A549 (cell line): ENCODE measurements around the gene PLCB4. TPM values are rescaled to one million over a fixed set of nuclear protein-coding genes. Genes with fewer than 3 reads are reported as not detected.

ENCODE experiments used
- ATAC-seq, 2 experiments: fragments of 200-7000 bp in 1 of 2; fragments of >200 bp in 1 of 2; cut with Nextera tagmentation in 1 of 2; cut with Tn5 transposase in 1 of 2; 3 replicates each; pipeline versions ENCODE4 v1.8.0 to v1.9.1; 2018 to 2020; ENCODE audit warnings: mild to moderate bottlenecking in 1 of 2, moderate library complexity in 1 of 2
- CTCF ChIA-PET: fragments of 300-600 bp; sonication (Branson Sonifier 250); formaldehyde crosslinking; extraction: SDS; loops from one replicate; lab custom pipeline; 2021; ENCODE audit warnings: antibody characterized with exemption, inconsistent platforms; lab: Yijun Ruan, JAX
- POLR2A ChIA-PET: fragments of 350-600 bp; formaldehyde crosslinking; extraction: SDS; loops from one replicate; lab custom pipeline; 2021; ENCODE audit warnings: antibody characterized with exemption, inconsistent platforms; lab: Yijun Ruan, JAX
- DNase-seq, 2 experiments: peaks; one replicate each; pipeline versions ENCODE4 v3.0.0 to v3.0.0-alpha.2; 2011 to 2016; ENCODE audit warnings: low read depth in 1 of 2, low spot score in 1 of 2
- FAIRE-seq: peaks from 2 replicates; lab custom pipeline; 2011; peaks lifted over from hg19 to GRCh38; lab: Jason Lieb, UNC
- H3K27ac ChIP-seq, 2 experiments: fragments of >200 bp; sonication (Bioruptor Twin); formaldehyde crosslinking; 3 replicates each; pipeline ENCODE4 v1.5.1; 2016 to 2017
- H3K4me1 ChIP-seq: fragments of >200 bp; sonication (Bioruptor Twin); formaldehyde crosslinking; 3 replicates; pipeline ENCODE4 v1.6.1; 2016
- H3K4me2 ChIP-seq: fragments of >200 bp; sonication (Bioruptor Twin); formaldehyde crosslinking; 3 replicates; pipeline ENCODE4 v1.6.1; 2016
- H3K4me3 ChIP-seq: fragments of >200 bp; sonication (Bioruptor Twin); formaldehyde crosslinking; 3 replicates; pipeline ENCODE4 v1.5.1; 2016
- H3K9me3 ChIP-seq: fragments of >200 bp; sonication (Bioruptor Twin); formaldehyde crosslinking; 3 replicates; pipeline ENCODE4 v1.6.1; 2016
- BCL3 ChIP-seq: fragments of >200 bp; sonication (Bioruptor Twin); formaldehyde crosslinking; IDR thresholded peaks from 3 replicates; pipeline ENCODE4 v1.6.1; 2016
- BHLHE40 ChIP-seq: IDR thresholded peaks from 2 replicates; pipeline ENCODE4 v1.6.1; 2012; ENCODE audit warnings: low read depth, low read length, inconsistent platforms
- CBX2 ChIP-seq: fragments of 200-600 bp; sonication (generic); IDR thresholded peaks from 2 replicates; pipeline ENCODE4 v1.6.1; 2016; ENCODE audit warnings: low read depth, mild to moderate bottlenecking, borderline replicate concordance
- CBX8 ChIP-seq: fragments of 200-600 bp; sonication (generic); IDR thresholded peaks from 2 replicates; pipeline ENCODE4 v1.6.1; 2016
- CEBPB ChIP-seq, 2 experiments: fragments of >200 bp in 1 of 2; sonication (Bioruptor Twin) in 1 of 2; formaldehyde crosslinking in 1 of 2; IDR thresholded peaks; 2 replicates each; pipeline ENCODE4 v1.6.1; 2012 to 2016
- CHD2 ChIP-seq: fragments of 150-350 bp; IDR thresholded peaks from 2 replicates; pipeline ENCODE4 v1.6.1; 2014; ENCODE audit warnings: low read length; ENCODE audit not compliant: partially characterized antibody
- CTCF ChIP-seq: fragments of >200 bp; sonication (Bioruptor Twin); formaldehyde crosslinking; IDR thresholded peaks from 3 replicates; pipeline ENCODE4 v1.5.1; 2016
- EHMT2 ChIP-seq: fragments of 200-600 bp; sonication (generic); IDR thresholded peaks from 2 replicates; pipeline ENCODE4 v1.6.1; 2016; ENCODE audit warnings: antibody characterized with exemption, low read depth, mild to moderate bottlenecking, moderate library complexity
- EP300 ChIP-seq, 2 experiments: fragments of >200 bp; sonication (Bioruptor Twin); formaldehyde crosslinking; IDR thresholded peaks; 2 replicates in 1 of 2; 3 replicates in 1 of 2; pipeline ENCODE4 v1.6.1; 2016 to 2017
- ESRRA ChIP-seq: fragments of 150-350 bp; IDR thresholded peaks from 2 replicates; pipeline ENCODE4 v1.6.1; 2014; ENCODE audit warnings: mild to moderate bottlenecking, low read length, borderline replicate concordance
- FOSB ChIP-seq: fragments of 250-450 bp; sonication (Bioruptor Pico); IDR thresholded peaks from 2 replicates; pipeline ENCODE4 v1.5.0; 2020; ENCODE audit warnings: mild to moderate bottlenecking, moderate library complexity
- HES2 ChIP-seq: fragments of >200 bp; sonication (Bioruptor Twin); formaldehyde crosslinking; IDR thresholded peaks from 2 replicates; pipeline ENCODE4 v1.6.1; 2016
- HOXA7 ChIP-seq: fragments of 250-450 bp; sonication (Bioruptor Pico); IDR thresholded peaks from 2 replicates; pipeline ENCODE4 v1.5.0; 2020; ENCODE audit warnings: mild to moderate bottlenecking, moderate library complexity
- KDM1A ChIP-seq: fragments of 200-600 bp; sonication (generic); IDR thresholded peaks from 2 replicates; pipeline ENCODE4 v1.6.1; 2016; ENCODE audit warnings: low read depth, mild to moderate bottlenecking
- KDM5A ChIP-seq: fragments of 200-600 bp; sonication (generic); IDR thresholded peaks from 2 replicates; pipeline ENCODE4 v1.6.1; 2016; ENCODE audit warnings: antibody characterized with exemption, mild to moderate bottlenecking
- MAFK ChIP-seq: fragments of 450-650 bp; IDR thresholded peaks from 2 replicates; pipeline ENCODE4 v1.6.1; 2014; ENCODE audit not compliant: partially characterized antibody
- NFE2L2 ChIP-seq: fragments of 150-350 bp; conservative IDR thresholded peaks from 2 replicates; pipeline ENCODE4 v1.6.1; 2014; ENCODE audit warnings: low read length
- NR3C1 ChIP-seq: fragments of >200 bp; sonication (Bioruptor Twin); formaldehyde crosslinking; IDR thresholded peaks from 3 replicates; pipeline ENCODE4 v1.6.1; 2017
- PBX3 ChIP-seq: IDR thresholded peaks from 2 replicates; pipeline ENCODE4 v1.6.1; 2012
- PHF8 ChIP-seq: fragments of 200-600 bp; sonication (generic); IDR thresholded peaks from 2 replicates; pipeline ENCODE4 v1.6.1; 2016; ENCODE audit warnings: low read depth, mild to moderate bottlenecking, antibody characterized with exemption, moderate library complexity, borderline replicate concordance
- POLR2AphosphoS2 ChIP-seq: conservative IDR thresholded peaks from 2 replicates; pipeline ENCODE4 v1.6.1; 2012; ENCODE audit warnings: low read length, improper control_type of control experiment, inconsistent platforms
- RAD21 ChIP-seq, 2 experiments: fragments of >200 bp in 1 of 2; sonication (Bioruptor Twin) in 1 of 2; formaldehyde crosslinking in 1 of 2; IDR thresholded peaks in 1 of 2; conservative IDR thresholded peaks in 1 of 2; 2 replicates in 1 of 2; 3 replicates in 1 of 2; pipeline ENCODE4 v1.6.1; 2012 to 2018; ENCODE audit warnings: inconsistent platforms in 1 of 2
- SMC3 ChIP-seq: fragments of >200 bp; sonication (Bioruptor Twin); formaldehyde crosslinking; IDR thresholded peaks from 3 replicates; pipeline ENCODE4 v1.6.1; 2018; ENCODE audit warnings: inconsistent platforms
- SREBF2 ChIP-seq: fragments of 450-650 bp; IDR thresholded peaks from 2 replicates; pipeline ENCODE4 v1.6.1; 2014; ENCODE audit warnings: mild to moderate bottlenecking, moderate library complexity
- TFCP2L1 ChIP-seq: fragments of 250-450 bp; sonication (Bioruptor Pico); IDR thresholded peaks from 2 replicates; pipeline ENCODE4 v1.5.0; 2021; ENCODE audit warnings: mild to moderate bottlenecking
- TP53 ChIP-seq: fragments of 250-450 bp; sonication (Bioruptor Pico); IDR thresholded peaks from 2 replicates; pipeline ENCODE4 v1.5.0; 2021; ENCODE audit warnings: mild to moderate bottlenecking, moderate library complexity
- ZC3H11A ChIP-seq: fragments of 450-650 bp; IDR thresholded peaks from 2 replicates; pipeline ENCODE4 v1.6.1; 2014; ENCODE audit warnings: antibody characterized with exemption, mild to moderate bottlenecking
- WGBS: methylation state at CpG from one replicate; pipeline ENCODE4 v1.1.6; 2017; ENCODE audit errors: missing lambda C conversion rate; 5-methylcytosine and 5-hydroxymethylcytosine counted together
- polyA plus RNA-seq, 4 experiments: library from polyadenylated mRNA; depleted of rRNA in 3 of 4; stranded (reverse); fragments of >200 nt; fragmentation: RNase III in 1 of 4; extraction: RNeasy Plus Mini Kit Qiagen cat#74134 plus additional on column Dnase treatment in 1 of 4; gene quantifications; 2 replicates in 3 of 4; 3 replicates in 1 of 4; pipeline ENCODE4 v1.2.3, GENCODE V29; 2011 to 2017

PLCB4 gene
- polyA plus RNA-seq, 2 of the 4 experiments (the other 2 are of a cell fraction), result 17.1 to 32.1 TPM

GRCh38 chr20:9246731-9247130, 177.8 kb downstream of the PLCB4 start:
- WGBS, result 52% methylated on average over 1 of the region's 1 CpG
- H3K9me3 ChIP-seq, result no peaks in the 10 kb centered on the region
- no peak overlapping the region for H3K27ac ChIP-seq
- H3K4me3 ChIP-seq, result no peak overlapping the region
- POLR2A ChIA-PET, result no interaction called here
- DNase-seq, result no peak
- peak; percentile 60 to 62; a peak in 2 of 4 replicates for TF ChIP-seq CEBPB (IDR thresholded peaks at IDR 0.05)
- TF ChIP-seq RAD21 (conservative IDR thresholded peaks at IDR 0.05 in 1 of 2, IDR thresholded peaks at IDR 0.05 in 1 of 2), result no peak
- H3K4me1 ChIP-seq, result peaks cover 5% of the 10 kb centered on the region
- H3K4me2 ChIP-seq, result no peak overlapping the region
- peak; percentile 49 for FAIRE-seq
- CTCF ChIA-PET, result no interaction called here
- ATAC-seq, result no peak

- FAIRE-seq (peak; percentile 49), DNase-seq (no peak), ATAC-seq (no peak)
- Histone ChIP-seq H3K4me3 (no peak overlapping the region), H3K27ac (no peak overlapping the region), H3K4me1 (no peaks in the 10 kb centered on the region), H3K9me3 (no peaks in the 10 kb centered on the region), H3K4me2 (no peak overlapping the region)
- ChIA-PET CTCF (no interaction called here), POLR2A (no interaction called here)
- WGBS, result 94% methylated on average over 1 of the region's 1 CpG
- TF ChIP-seq BHLHE40 (no peak), BCL3 (no peak), CBX8 (no peak), TFCP2L1 (no peak), CTCF (no peak), SMC3 (no peak), HES2 (no peak)
These were observed 181.6 kb downstream of the PLCB4 start for GRCh38 chr20:9250511-9250910.

GRCh38 chr20:9253006-9253539, 184.2 kb downstream of the PLCB4 start:
- Histone ChIP-seq H3K4me1 (no peaks in the 10 kb centered on the region), H3K27ac (no peak overlapping the region), H3K4me3 (no peak overlapping the region), H3K4me2 (no peak overlapping the region), H3K9me3 (no peaks in the 10 kb centered on the region)
- ChIA-PET CTCF (interaction anchor here (0.7 to 1.8 kb wide), 5 partner anchors 10 to 399 kb away, joined by 3 to 8 read pairs (median 4); no protein-coding TSS in a partner anchor), POLR2A (no interaction called here)
- no peak for DNase-seq
- no peak for FAIRE-seq
- TF ChIP-seq PBX3 (no peak), KDM1A (no peak), FOSB (CRISPR knock-in tag) (no peak), HOXA7 (CRISPR knock-in tag) (no peak), POLR2AphosphoS2 (no peak), TP53 (no peak), CBX8 (no peak), RAD21 (conservative IDR thresholded peaks at IDR 0.05 in 1 of 2, IDR thresholded peaks at IDR 0.05 in 1 of 2) (no peak), EP300 (IDR thresholded peaks at IDR 0.05) (no peak), PHF8 (no peak), NFE2L2 (no peak), SREBF2 (no peak), NR3C1 (no peak), ESRRA (no peak), CHD2 (no peak), MAFK (no peak), CBX2 (no peak), EHMT2 (no peak), KDM5A (no peak), ZC3H11A (no peak)
- WGBS, result 82% methylated on average over 4 of the region's 4 CpGs
- no peak; a peak in 1 of 6 replicates for ATAC-seq
